HG02588 (cell line): Measurements from ENCODE around the gene TMCC2.

Experiments used
- ATAC-seq: cut with Tn5 transposase; IDR thresholded peaks from one replicate; pipeline ENCODE4 v1.9.1; 2021; ENCODE audit warnings: mild to moderate bottlenecking, moderate library complexity; ENCODE audit not compliant: unreplicated experiment

Gene TMCC2

GRCh38 chr1:205239078-205239477 is 11.3 kb downstream of the TMCC2 start:
- ATAC-seq = no peak

GRCh38 chr1:205240118-205240517 is 12.4 kb downstream of the TMCC2 start:
- no peak for ATAC-seq

GRCh38 chr1:205240569-205240968 is 12.8 kb downstream of the TMCC2 start:
- ATAC-seq = no peak

- ATAC-seq = no peak
Measured at GRCh38 chr1:205241366-205242030, 13.8 kb downstream of the TMCC2 start.

GRCh38 chr1:205243350-205244191 is 15.8 kb downstream of the TMCC2 start:
- no peak for ATAC-seq

- no peak for ATAC-seq
Measured at GRCh38 chr1:205244384-205244783, 16.6 kb downstream of the TMCC2 start.

GRCh38 chr1:205245096-205245495 is 17.4 kb downstream of the TMCC2 start:
- no peak for ATAC-seq

GRCh38 chr1:205246351-205247119 is 18.8 kb downstream of the TMCC2 start:
- ATAC-seq = no peak

- ATAC-seq = no peak
Measured at GRCh38 chr1:205247130-205247921, 19.6 kb downstream of the TMCC2 start.

- ATAC-seq = no peak
Measured at GRCh38 chr1:205248793-205249601, 21.3 kb downstream of the TMCC2 start.

GRCh38 chr1:205249651-205250050 is 21.9 kb downstream of the TMCC2 start:
- no peak for ATAC-seq

- no peak for ATAC-seq
Measured at GRCh38 chr1:205250699-205251098, 23.0 kb downstream of the TMCC2 start.

- no peak for ATAC-seq
Measured at GRCh38 chr1:205251576-205251975, 23.8 kb downstream of the TMCC2 start.

- no peak for ATAC-seq
Measured at GRCh38 chr1:205255941-205256780, 28.4 kb downstream of the TMCC2 start.

- ATAC-seq = no peak
Measured at GRCh38 chr1:205256951-205257625, 29.3 kb downstream of the TMCC2 start.

- no peak for ATAC-seq
Measured at GRCh38 chr1:205257735-205258134, 30.0 kb downstream of the TMCC2 start.

GRCh38 chr1:205258261-205258691 is 30.5 kb downstream of the TMCC2 start:
- ATAC-seq = no peak

GRCh38 chr1:205258719-205259118 is 31.0 kb downstream of the TMCC2 start:
- ATAC-seq = no peak
